Measurements from ENCODE around the gene C6.
"Not testable (repeated sequence)": the region's sequence is repeated elsewhere in the genome, so short reads cannot be mapped to it uniquely, and the experiment has no call there.

C6 gene

GRCh38 chr5:41213340-41213739 lies at the start of gene C6:
Gene C6, minus strand, starts transcription at chr5:41213532. Its CDS starts 10,302 bp downstream, at chr5:41203230.
- no peak for DNase-seq

GRCh38 chr5:41256400-41256799 lies 43.1 kb upstream of the C6 start:
- DNase-seq: no peak

- no peak for DNase-seq
These were observed 39.8 kb upstream of the C6 start for GRCh38 chr5:41253109-41253508.

DNA sequence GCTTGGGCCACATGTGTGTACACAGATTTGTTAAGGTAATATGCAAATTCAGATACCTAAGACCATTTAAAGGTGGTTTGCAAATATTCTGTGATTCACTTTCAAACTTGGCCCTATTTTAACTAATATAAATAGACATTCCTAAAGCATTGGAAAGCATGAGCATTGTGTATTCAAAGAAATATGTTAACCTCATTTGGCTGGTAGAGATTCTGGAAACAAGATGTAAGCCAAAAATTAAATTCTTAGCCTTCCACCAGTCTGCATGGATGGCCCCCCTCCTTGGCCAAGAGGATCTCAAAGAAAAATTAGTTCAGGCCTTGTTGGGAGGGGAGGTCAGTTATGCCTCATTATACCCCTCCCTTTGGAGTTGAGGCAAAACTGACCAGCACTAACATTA lies 38.7 kb upstream of the C6 start:
- peak; percentile 28 for DNase-seq

DNA sequence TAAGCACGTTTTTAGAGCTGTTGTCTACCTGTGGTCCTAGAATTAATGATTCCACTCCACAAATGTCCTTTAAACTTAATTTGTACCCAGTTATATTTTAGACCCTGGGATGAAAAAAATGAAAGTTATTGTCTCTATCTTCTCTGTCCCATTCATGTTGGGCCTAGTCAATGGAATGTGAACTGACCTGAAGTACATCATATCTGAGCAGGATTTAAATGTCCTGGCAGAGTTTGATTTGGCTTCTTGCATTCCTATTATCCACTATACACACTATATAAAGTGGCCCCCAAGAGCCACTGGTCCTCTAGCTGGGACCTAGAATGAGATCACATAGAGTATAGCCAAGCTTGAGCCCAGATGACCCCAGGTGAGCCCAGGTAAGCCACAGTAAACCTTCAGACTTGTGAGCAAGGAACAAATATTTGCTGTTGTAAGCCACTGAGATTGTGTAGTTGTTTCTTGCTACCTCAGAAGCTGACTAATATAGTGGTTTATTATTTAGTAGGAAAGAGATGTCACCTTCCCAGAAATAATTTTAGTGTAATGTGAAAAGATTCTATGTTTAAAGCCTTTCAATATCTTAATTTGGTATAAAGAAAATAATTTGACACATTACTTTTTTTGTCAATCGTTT lies 37.1 kb upstream of the C6 start:
- DNase-seq: no peak

DNA sequence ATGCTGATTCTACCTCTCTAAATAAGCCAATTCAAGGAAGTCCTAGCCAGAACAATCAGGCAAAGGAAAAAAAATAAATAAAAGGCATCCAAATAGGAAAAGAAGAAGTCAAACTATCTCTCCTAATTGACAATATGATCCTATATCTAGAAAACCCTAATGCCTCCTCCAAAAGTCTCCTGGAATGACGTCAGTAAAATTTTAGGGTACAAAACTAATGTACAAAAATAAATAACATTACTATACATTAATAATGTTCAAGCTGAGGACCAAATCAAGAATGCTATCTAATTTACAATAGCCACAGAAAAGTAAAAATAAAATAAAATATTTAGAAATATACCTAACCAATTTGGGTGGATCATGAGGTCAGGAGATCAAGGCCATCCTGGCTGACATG lies 33.8 kb upstream of the C6 start:
- DNase-seq: no peak

- peak; percentile 96 for DNase-seq
These were observed 33.0 kb upstream of the C6 start for GRCh38 chr5:41246376-41246775.

GRCh38 chr5:41243558-41243957 lies 30.2 kb upstream of the C6 start:
- DNase-seq: no peak

DNA sequence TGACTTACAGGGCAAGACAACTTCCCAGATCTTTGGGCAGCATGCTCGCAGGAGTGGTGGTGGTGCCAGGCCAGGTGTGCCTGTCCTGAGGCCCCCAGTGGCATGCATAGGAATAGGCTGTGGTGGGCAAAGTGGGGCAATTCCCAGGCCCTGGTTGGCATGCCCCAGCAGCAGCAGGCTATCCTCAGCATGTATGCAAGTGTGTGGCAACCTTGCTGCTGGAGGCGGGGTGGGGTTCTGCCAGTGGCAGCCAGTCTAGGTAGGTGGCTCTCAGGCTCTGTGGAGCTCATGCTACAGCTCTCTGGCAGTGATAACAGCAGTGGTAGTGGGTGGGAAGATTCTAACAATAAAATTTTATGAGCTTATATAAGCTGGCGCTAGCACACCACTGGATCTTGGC lies 27.7 kb upstream of the C6 start:
- no peak for DNase-seq

DNA sequence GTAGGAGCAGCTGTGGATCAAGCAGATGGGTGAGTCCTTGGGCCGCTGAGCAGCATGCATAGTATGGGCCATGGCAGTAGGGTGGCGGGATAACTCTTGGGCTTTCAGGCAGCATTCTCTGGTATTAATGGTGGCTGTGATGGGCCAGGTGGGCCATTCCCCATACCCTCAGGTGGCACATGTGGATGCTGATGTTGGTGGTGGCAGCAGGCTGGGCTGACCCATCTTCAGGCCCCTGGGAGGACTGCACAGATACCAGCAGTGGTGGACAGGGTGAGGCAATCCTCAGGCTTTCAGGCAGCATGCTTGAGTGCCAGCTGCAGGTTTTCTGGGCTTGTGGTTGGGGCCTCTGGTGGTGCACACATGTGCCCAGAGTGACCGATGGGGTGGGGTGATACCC lies 27.1 kb upstream of the C6 start:
- no peak for DNase-seq

- DNase-seq: no peak
These were observed 21.1 kb upstream of the C6 start for GRCh38 chr5:41234475-41234874.

- no peak for DNase-seq
These were observed 19.5 kb upstream of the C6 start for GRCh38 chr5:41232797-41233196.

DNA sequence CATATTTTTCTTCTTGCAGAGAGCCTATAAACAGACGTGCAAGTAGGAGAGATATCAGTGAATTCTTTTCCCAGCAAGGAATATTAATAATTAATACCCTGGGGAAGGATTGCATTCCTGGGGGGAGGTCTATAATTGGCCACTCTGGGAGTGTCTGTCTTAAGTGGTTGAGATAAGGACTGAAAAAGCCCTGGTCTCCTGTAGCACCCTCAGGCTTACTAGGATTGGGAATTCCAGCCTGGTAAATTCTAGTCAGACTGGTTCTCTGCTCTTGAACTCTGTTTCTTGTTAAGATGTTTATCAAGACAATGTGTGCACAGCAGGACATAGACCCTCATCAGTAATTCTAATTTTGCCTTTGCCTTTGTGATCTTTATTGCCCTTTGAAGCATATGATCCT lies 16.9 kb upstream of the C6 start:
- not testable (repeated sequence) for DNase-seq

DNA sequence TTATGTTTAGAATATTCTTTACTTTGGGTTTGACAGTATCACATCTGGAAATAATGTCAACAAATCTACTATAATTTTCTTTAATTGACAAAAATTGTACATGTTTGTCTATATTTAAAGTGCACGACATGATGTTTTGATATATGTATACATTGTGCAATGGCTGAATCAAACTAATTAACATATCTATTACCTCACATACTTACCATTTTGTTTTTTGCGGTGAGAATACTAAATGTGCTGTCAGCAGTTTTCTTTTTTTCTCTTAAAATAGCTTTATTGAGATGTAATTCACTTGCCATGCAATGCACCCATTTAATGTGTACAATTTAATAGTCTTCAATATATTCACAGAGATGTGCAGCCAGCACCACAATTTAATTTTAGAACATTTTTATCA lies 10.6 kb upstream of the C6 start:
- no peak for DNase-seq

DNA sequence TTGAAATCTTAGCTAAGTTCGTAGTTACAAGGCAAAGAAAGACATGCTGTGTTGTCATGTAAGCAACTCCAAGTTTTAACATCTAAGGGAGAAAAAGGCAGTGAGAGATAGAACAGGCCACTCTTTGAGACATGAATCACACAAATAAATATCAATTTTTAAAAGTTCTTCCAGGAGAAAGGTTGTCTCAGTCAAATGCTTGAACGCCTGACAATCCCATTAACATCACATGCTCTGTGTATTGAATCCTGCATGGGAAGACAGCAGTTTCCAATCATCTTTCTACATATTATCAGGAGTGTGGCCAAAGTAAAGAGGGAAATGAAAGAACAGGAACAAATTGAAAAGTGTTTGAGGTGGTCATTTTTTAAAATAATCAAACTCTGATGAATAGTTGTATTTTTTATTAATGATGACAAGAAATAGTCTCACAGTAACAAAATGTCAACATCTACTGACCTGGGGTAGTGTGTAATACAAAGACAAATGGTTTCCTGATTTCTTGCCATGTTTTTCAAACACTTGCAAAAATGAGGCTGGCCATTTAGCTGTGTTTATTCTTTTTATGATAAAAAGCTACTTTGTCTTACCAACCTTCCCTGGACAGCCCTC lies 6.4 kb upstream of the C6 start:
- DNase-seq: no peak

- no peak for DNase-seq
These were observed 5.8 kb upstream of the C6 start for GRCh38 chr5:41218929-41219657.

DNA sequence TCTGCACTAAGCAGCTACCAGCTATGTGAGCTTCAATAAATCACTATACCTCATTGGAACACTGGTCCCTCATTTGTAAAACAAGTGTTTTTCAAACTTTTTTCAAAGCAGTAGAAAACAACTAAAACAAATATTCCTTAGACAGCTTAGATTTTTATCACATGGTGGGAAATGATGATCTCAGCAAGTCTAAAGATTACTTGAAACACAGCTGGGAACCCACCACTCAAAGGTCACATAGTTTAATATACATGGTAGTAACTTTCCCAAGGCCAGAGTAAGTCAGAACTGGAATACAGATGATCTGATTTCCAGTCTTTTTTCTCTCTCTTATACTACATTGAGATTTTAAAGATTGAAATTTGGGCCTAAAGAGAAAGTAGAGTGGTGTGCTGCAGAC lies 850 bp upstream of the C6 start:
- DNase-seq: no peak

DNA sequence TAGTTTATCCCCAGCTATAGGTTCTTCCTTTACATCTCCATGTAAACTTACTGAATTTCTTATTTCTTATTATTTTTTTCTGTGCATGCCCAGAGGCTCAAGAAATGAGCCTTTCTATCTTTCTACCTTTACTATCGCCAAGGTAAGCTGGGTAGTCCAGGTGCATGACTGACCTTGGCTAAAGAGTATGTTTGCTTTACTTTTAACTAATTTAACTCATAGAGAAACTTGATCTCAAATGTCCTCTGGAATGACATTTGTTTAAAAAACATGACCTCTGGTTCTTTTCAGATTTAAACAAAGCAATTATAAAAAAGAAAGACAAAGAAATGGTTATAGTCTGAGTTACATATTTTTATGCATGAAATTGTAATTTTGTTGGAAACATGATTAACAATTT lies 397 bp downstream of the C6 start:
- DNase-seq: no peak

- DNase-seq: no peak
These were observed 1.9 kb downstream of the C6 start for GRCh38 chr5:41211417-41211816.

DNA sequence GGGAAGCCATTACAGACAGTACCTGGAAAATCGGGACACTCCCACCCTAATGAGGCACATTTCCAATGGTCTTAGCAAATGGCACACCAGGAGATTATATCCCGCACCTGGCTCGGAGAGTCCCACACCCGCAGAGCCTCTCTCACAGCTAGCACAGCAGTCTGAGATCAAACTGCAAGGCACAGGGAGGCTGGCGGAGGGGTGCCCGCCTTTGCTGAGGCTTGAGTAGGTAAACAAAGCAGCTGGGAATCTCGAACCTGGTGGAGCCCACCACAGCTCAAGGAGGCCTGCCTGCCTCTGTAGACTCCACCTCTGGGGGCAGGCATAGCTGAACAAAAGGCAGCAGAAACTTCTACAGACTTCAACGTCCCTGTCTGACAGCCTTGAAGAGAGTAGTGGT lies 7.9 kb downstream of the C6 start:
- DNase-seq: not testable (repeated sequence)

DNA sequence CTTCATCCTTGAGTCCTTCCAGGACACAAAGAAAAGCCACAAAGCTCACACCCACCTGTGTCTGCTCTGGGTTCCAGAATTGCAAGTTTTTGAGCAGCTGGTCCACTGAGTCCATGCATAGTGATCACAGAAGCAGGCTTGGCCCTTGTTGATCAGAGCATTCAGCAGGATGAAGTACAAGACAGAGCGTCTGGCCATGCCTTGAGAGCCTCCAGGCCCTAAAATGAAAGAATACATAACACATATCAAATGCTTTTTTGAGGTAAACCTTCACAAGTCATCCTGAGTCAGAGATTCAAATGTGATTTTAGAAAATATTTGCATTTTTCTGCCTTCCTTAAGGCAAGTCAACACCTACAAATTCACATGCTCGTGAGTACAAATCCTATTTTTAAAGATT lies 10.3 kb downstream of the C6 start:
- no peak for DNase-seq

DNA sequence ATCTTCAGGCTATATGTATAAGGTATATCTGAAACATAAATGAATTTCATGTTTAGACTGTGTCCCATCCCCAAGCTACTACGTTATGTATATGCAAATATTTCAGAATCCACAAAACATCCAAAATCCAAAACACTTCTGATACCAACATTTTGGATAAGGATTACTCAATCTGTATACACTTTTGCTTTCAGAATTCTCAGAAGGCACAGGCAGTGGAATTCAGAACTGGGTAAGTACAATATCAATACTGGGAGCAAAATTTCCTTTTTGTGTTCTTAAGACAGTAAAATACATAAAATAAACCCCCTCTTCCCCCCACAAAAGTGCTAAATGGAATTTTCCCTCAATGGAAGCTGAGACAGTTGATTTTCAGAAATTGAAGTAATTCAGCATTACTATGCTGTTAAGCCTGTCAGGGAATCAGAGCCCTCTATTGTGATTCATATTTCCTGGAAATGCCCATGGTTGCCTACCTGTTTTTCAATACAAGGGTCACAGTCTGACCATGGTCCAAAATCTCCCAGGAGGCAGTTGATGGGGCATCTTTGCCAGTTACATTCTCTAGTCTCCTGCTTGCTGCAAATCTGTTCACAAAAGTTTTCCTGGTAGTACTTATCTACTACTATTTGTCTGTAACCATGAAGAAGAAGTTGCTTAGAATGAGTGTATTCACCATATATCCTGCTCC lies 12.1 kb downstream of the C6 start:
- DNase-seq: no peak

DNA sequence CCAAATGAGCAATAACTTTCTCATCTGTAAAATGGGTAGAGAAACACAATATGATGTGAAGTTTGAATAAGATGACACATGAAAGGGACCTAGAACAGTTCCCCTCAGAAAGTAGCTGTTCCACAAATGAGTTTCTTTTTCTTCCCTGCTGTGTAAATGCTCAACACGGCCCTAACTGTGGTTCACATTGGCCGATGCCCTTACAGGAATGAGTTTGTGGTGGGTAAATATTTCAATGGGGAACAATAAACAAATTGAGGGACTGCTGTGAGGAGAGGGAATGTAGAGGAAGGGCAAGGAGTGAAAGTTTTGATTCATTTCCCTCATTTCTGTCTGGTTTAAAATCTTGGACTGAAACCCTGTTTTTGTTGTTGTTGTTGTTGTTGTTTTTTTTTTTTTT lies 12.8 kb downstream of the C6 start:
- no peak for DNase-seq

- DNase-seq: no peak
These were observed 13.7 kb downstream of the C6 start for GRCh38 chr5:41199660-41200059.
